A549 (cell line): Measurements from ENCODE around the gene NR4A2. TPM values are rescaled to one million over a fixed set of nuclear protein-coding genes. Genes with fewer than 3 reads are reported as not detected.

ENCODE experiments used
- ATOH8 ChIP-seq: fragments of 250-450 bp; sonication (Bioruptor Pico); IDR thresholded peaks from 2 replicates; pipeline ENCODE4 v1.5.0; 2020; ENCODE audit warnings: low read depth, mild to moderate bottlenecking, moderate library complexity
- BHLHE40 ChIP-seq: IDR thresholded peaks from 2 replicates; pipeline ENCODE4 v1.6.1; 2012; ENCODE audit warnings: low read depth, low read length, inconsistent platforms
- CBX2 ChIP-seq: fragments of 200-600 bp; sonication (generic); IDR thresholded peaks from 2 replicates; pipeline ENCODE4 v1.6.1; 2016; ENCODE audit warnings: low read depth, mild to moderate bottlenecking, borderline replicate concordance
- CBX8 ChIP-seq: fragments of 200-600 bp; sonication (generic); IDR thresholded peaks from 2 replicates; pipeline ENCODE4 v1.6.1; 2016
- CTCF ChIP-seq: fragments of >200 bp; sonication (Bioruptor Twin); formaldehyde crosslinking; IDR thresholded peaks from 3 replicates; pipeline ENCODE4 v1.5.1; 2016
- EP300 ChIP-seq, 2 experiments: fragments of >200 bp; sonication (Bioruptor Twin); formaldehyde crosslinking; IDR thresholded peaks; 2 replicates in 1 of 2; 3 replicates in 1 of 2; pipeline ENCODE4 v1.6.1; 2016 to 2017
- FOSB ChIP-seq: fragments of 250-450 bp; sonication (Bioruptor Pico); IDR thresholded peaks from 2 replicates; pipeline ENCODE4 v1.5.0; 2020; ENCODE audit warnings: mild to moderate bottlenecking, moderate library complexity
- FOSL2 ChIP-seq, 2 experiments: fragments of 450-650 bp in 1 of 2; fragments of >200 bp in 1 of 2; sonication (Bioruptor Twin) in 1 of 2; formaldehyde crosslinking; IDR thresholded peaks; 2 replicates each; pipeline versions ENCODE4 v1.5.0 to v1.6.1; 2016 to 2020; ENCODE audit warnings: mild to moderate bottlenecking in 1 of 2, moderate library complexity in 1 of 2
- GATA3 ChIP-seq: IDR thresholded peaks from 2 replicates; pipeline ENCODE4 v1.6.1; 2012; ENCODE audit warnings: borderline replicate concordance
- HDAC2 ChIP-seq: fragments of 200-600 bp; sonication (generic); IDR thresholded peaks from 2 replicates; pipeline ENCODE4 v1.6.1; 2016
- HEYL ChIP-seq: fragments of 250-450 bp; sonication (Bioruptor Pico); IDR thresholded peaks from 2 replicates; pipeline ENCODE4 v1.8.0; 2021; ENCODE audit warnings: mild to moderate bottlenecking, moderate library complexity
- HMGXB4 ChIP-seq: fragments of 250-450 bp; sonication (Bioruptor Pico); IDR thresholded peaks from 2 replicates; pipeline ENCODE4 v1.5.0; 2021; ENCODE audit warnings: mild to moderate bottlenecking, moderate library complexity, borderline replicate concordance
- HOXA7 ChIP-seq: fragments of 250-450 bp; sonication (Bioruptor Pico); IDR thresholded peaks from 2 replicates; pipeline ENCODE4 v1.5.0; 2020; ENCODE audit warnings: mild to moderate bottlenecking, moderate library complexity
- HOXB13 ChIP-seq: fragments of 250-450 bp; sonication (Bioruptor Pico); IDR thresholded peaks from 2 replicates; pipeline ENCODE4 v1.5.0; 2020; ENCODE audit warnings: low read depth, mild to moderate bottlenecking, moderate library complexity
- JUN ChIP-seq, 2 experiments: fragments of >200 bp; sonication (Bioruptor Twin); formaldehyde crosslinking; IDR thresholded peaks; 2 replicates in 1 of 2; 3 replicates in 1 of 2; pipeline ENCODE4 v1.6.1; 2016 to 2017
- JUNB ChIP-seq: fragments of >200 bp; sonication (Bioruptor Twin); formaldehyde crosslinking; IDR thresholded peaks from 2 replicates; pipeline ENCODE4 v1.6.1; 2016
- KDM1A ChIP-seq: fragments of 200-600 bp; sonication (generic); IDR thresholded peaks from 2 replicates; pipeline ENCODE4 v1.6.1; 2016; ENCODE audit warnings: low read depth, mild to moderate bottlenecking
- KDM5A ChIP-seq: fragments of 200-600 bp; sonication (generic); IDR thresholded peaks from 2 replicates; pipeline ENCODE4 v1.6.1; 2016; ENCODE audit warnings: antibody characterized with exemption, mild to moderate bottlenecking
- MAFK ChIP-seq: fragments of 450-650 bp; IDR thresholded peaks from 2 replicates; pipeline ENCODE4 v1.6.1; 2014; ENCODE audit not compliant: partially characterized antibody
- MYC ChIP-seq: IDR thresholded peaks from 2 replicates; pipeline ENCODE4 v1.6.1; 2012; ENCODE audit warnings: mild to moderate bottlenecking, inconsistent platforms, low read length, improper control_type of control experiment, borderline replicate concordance
- NPAS2 ChIP-seq: fragments of 250-450 bp; sonication (Bioruptor Pico); IDR thresholded peaks from 2 replicates; pipeline ENCODE4 v1.8.0; 2022; ENCODE audit warnings: mild to moderate bottlenecking, moderate library complexity, borderline replicate concordance
- NR3C1 ChIP-seq: fragments of >200 bp; sonication (Bioruptor Twin); formaldehyde crosslinking; IDR thresholded peaks from 3 replicates; pipeline ENCODE4 v1.6.1; 2017
- PHF8 ChIP-seq: fragments of 200-600 bp; sonication (generic); IDR thresholded peaks from 2 replicates; pipeline ENCODE4 v1.6.1; 2016; ENCODE audit warnings: low read depth, mild to moderate bottlenecking, antibody characterized with exemption, moderate library complexity, borderline replicate concordance
- POLR2AphosphoS2 ChIP-seq: conservative IDR thresholded peaks from 2 replicates; pipeline ENCODE4 v1.6.1; 2012; ENCODE audit warnings: low read length, improper control_type of control experiment, inconsistent platforms
- RAD21 ChIP-seq, 2 experiments: fragments of >200 bp in 1 of 2; sonication (Bioruptor Twin) in 1 of 2; formaldehyde crosslinking in 1 of 2; IDR thresholded peaks in 1 of 2; conservative IDR thresholded peaks in 1 of 2; 2 replicates in 1 of 2; 3 replicates in 1 of 2; pipeline ENCODE4 v1.6.1; 2012 to 2018; ENCODE audit warnings: inconsistent platforms in 1 of 2
- RARB ChIP-seq: fragments of 250-450 bp; sonication (Bioruptor Pico); IDR thresholded peaks from 2 replicates; pipeline ENCODE4 v1.8.0; 2021; ENCODE audit warnings: mild to moderate bottlenecking, moderate library complexity
- RCOR1 ChIP-seq: fragments of 150-350 bp; IDR thresholded peaks from 2 replicates; pipeline ENCODE4 v1.6.1; 2014; ENCODE audit warnings: antibody characterized with exemption, low read length, low read depth
- RNF2 ChIP-seq: fragments of 200-600 bp; sonication (generic); IDR thresholded peaks from 2 replicates; pipeline ENCODE4 v1.6.1; 2016; ENCODE audit warnings: low read depth, mild to moderate bottlenecking, antibody characterized with exemption, moderate library complexity, borderline replicate concordance
- ZNF302 ChIP-seq: fragments of 250-450 bp; sonication (Bioruptor Pico); IDR thresholded peaks from 2 replicates; pipeline ENCODE4 v1.9.0; 2021; ENCODE audit warnings: inconsistent platforms, mild to moderate bottlenecking, moderate library complexity
- ZSCAN20 ChIP-seq: fragments of 250-450 bp; sonication (Bioruptor Pico); IDR thresholded peaks from 2 replicates; pipeline ENCODE4 v1.8.0; 2022; ENCODE audit warnings: mild to moderate bottlenecking, moderate library complexity
- polyA plus RNA-seq, 4 experiments: library from polyadenylated mRNA; depleted of rRNA in 3 of 4; stranded (reverse); fragments of >200 nt; fragmentation: RNase III in 1 of 4; extraction: RNeasy Plus Mini Kit Qiagen cat#74134 plus additional on column Dnase treatment in 1 of 4; gene quantifications; 2 replicates in 3 of 4; 3 replicates in 1 of 4; pipeline ENCODE4 v1.2.3, GENCODE V29; 2011 to 2017
- TF ChIP-seq, protein P1 (sequence below): fragments of 200-600 bp; sonication (generic); IDR thresholded peaks from 2 replicates; pipeline ENCODE4 v1.6.1; 2016; ENCODE audit warnings: antibody characterized with exemption, mild to moderate bottlenecking, moderate library complexity
- TF ChIP-seq, protein P2 (sequence below): IDR thresholded peaks from 2 replicates; pipeline ENCODE4 v1.6.1; 2012; ENCODE audit warnings: low read depth, borderline replicate concordance
- TF ChIP-seq, protein P3 (sequence below): fragments of >200 bp; sonication (Bioruptor Twin); formaldehyde crosslinking; IDR thresholded peaks from 2 replicates; pipeline ENCODE4 v1.6.1; 2016

Gene NR4A2
- polyA plus RNA-seq, 2 of the 4 experiments (the other 2 are of a cell fraction): 2.3 to 9.7 TPM

- TF ChIP-seq POLR2AphosphoS2: no peak
- TF ChIP-seq CBX2: no peak
- peak; percentile 76; the same call in 1 of the 2 replicates for TF ChIP-seq FOSB (CRISPR knock-in tag)
- TF ChIP-seq HMGXB4: peak; percentile 75; the same call in 1 of the 2 replicates
- TF ChIP-seq, protein P1, sequence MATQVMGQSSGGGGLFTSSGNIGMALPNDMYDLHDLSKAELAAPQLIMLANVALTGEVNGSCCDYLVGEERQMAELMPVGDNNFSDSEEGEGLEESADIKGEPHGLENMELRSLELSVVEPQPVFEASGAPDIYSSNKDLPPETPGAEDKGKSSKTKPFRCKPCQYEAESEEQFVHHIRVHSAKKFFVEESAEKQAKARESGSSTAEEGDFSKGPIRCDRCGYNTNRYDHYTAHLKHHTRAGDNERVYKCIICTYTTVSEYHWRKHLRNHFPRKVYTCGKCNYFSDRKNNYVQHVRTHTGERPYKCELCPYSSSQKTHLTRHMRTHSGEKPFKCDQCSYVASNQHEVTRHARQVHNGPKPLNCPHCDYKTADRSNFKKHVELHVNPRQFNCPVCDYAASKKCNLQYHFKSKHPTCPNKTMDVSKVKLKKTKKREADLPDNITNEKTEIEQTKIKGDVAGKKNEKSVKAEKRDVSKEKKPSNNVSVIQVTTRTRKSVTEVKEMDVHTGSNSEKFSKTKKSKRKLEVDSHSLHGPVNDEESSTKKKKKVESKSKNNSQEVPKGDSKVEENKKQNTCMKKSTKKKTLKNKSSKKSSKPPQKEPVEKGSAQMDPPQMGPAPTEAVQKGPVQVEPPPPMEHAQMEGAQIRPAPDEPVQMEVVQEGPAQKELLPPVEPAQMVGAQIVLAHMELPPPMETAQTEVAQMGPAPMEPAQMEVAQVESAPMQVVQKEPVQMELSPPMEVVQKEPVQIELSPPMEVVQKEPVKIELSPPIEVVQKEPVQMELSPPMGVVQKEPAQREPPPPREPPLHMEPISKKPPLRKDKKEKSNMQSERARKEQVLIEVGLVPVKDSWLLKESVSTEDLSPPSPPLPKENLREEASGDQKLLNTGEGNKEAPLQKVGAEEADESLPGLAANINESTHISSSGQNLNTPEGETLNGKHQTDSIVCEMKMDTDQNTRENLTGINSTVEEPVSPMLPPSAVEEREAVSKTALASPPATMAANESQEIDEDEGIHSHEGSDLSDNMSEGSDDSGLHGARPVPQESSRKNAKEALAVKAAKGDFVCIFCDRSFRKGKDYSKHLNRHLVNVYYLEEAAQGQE: peak; percentile 51; the same call in 1 of the 2 replicates
- TF ChIP-seq, protein P2, sequence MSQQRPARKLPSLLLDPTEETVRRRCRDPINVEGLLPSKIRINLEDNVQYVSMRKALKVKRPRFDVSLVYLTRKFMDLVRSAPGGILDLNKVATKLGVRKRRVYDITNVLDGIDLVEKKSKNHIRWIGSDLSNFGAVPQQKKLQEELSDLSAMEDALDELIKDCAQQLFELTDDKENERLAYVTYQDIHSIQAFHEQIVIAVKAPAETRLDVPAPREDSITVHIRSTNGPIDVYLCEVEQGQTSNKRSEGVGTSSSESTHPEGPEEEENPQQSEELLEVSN: peak; percentile 75; the same call in 1 of the 2 replicates
- peak; percentile 94 for TF ChIP-seq MYC
- TF ChIP-seq RCOR1: no peak
- peak in 1 of 2 experiments; percentile 46 for TF ChIP-seq JUN (IDR thresholded peaks at IDR 0.05)
- TF ChIP-seq PHF8: peak; percentile 78; the same call in 1 of the 2 replicates
- TF ChIP-seq, protein P3, sequence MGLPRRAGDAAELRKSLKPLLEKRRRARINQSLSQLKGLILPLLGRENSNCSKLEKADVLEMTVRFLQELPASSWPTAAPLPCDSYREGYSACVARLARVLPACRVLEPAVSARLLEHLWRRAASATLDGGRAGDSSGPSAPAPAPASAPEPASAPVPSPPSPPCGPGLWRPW: no peak
- no peak for TF ChIP-seq CTCF
- no peak for TF ChIP-seq FOSL2 (IDR thresholded peaks at IDR 0.05)
- no peak for TF ChIP-seq FOSL2 (CRISPR knock-in tag; IDR thresholded peaks at IDR 0.05)
- no peak for TF ChIP-seq BHLHE40
- no peak for TF ChIP-seq MAFK
- no peak for TF ChIP-seq KDM1A
- TF ChIP-seq KDM5A: no peak
- no peak for TF ChIP-seq JUNB
- TF ChIP-seq ZNF302 (CRISPR knock-in tag): no peak
- no peak for TF ChIP-seq EP300 (IDR thresholded peaks at IDR 0.05)
- TF ChIP-seq ATOH8 (CRISPR knock-in tag): no peak
- no peak for TF ChIP-seq NR3C1
- no peak for TF ChIP-seq RNF2
- peak; percentile 85; the same call in 1 of the 2 replicates for TF ChIP-seq RARB (CRISPR knock-in tag)
- TF ChIP-seq HOXA7 (CRISPR knock-in tag): peak; percentile 79; the same call in 1 of the 2 replicates
- no peak for TF ChIP-seq CBX8
- no peak; a peak in 1 of 5 replicates for TF ChIP-seq RAD21 (conservative IDR thresholded peaks at IDR 0.05 in 1 of 2, IDR thresholded peaks at IDR 0.05 in 1 of 2)
- no peak for TF ChIP-seq HEYL (CRISPR knock-in tag)
- TF ChIP-seq HDAC2: no peak
- no peak for TF ChIP-seq ZSCAN20
- no peak for TF ChIP-seq GATA3
- 0 out of 2 replicates have a peak, but pooled peaks have one; percentile 50 for TF ChIP-seq HOXB13 (CRISPR knock-in tag)
- no peak for TF ChIP-seq NPAS2 (CRISPR knock-in tag)
Measured at GRCh38 chr2:156341452-156342253, 9.1 kb upstream of the NR4A2 start (continued).
